Endothelial cell of umbilical vein (primary cell): ENCODE data around the gene CLIC6. TPM values are rescaled to one million over a fixed set of nuclear protein-coding genes. Genes with fewer than 3 reads are reported as not detected.

ENCODE experiments used
- BruUV-seq: library from RNA; stranded (reverse); fragments of 400-500 nt; replicated peaks from 2 replicates; lab custom pipeline; 2021; lab: Mats Ljungman, UMichigan
- CTCF ChIA-PET: fragments of 300-600, 350-600 bp; sonication (Branson Sonifier 250); formaldehyde crosslinking; loops from one replicate; lab custom pipeline; 2021; ENCODE audit warnings: antibody characterized with exemption, inconsistent platforms; lab: Charles Lee
- POLR2A ChIA-PET: fragments of 300-600, 350-600 bp; sonication (Branson Sonifier 250); formaldehyde crosslinking; loops from one replicate; lab custom pipeline; 2021; ENCODE audit warnings: antibody characterized with exemption, inconsistent platforms; lab: Charles Lee
- DNase-seq: peaks from one replicate; pipeline ENCODE4 v3.0.0-alpha.2; 2011; ENCODE audit warnings: low read depth, low spot score
- FAIRE-seq: peaks from 2 replicates; lab custom pipeline; 2011; peaks lifted over from hg19 to GRCh38; lab: Jason Lieb, UNC
- H2AFZ ChIP-seq: 2 replicates; pipeline ENCODE4 v1.6.0; 2012; ENCODE audit warnings: low read depth, low read length, control low read depth, inconsistent platforms
- H3K27ac ChIP-seq: 2 replicates; pipeline ENCODE4 v1.5.1; 2011; ENCODE audit warnings: low read depth, mild to moderate bottlenecking, control low read depth, low read length, moderate library complexity; ENCODE audit not compliant: insufficient read depth
- H3K27me3 ChIP-seq, 2 experiments: 2 replicates each; pipeline versions ENCODE4 v1.6.0 to v1.6.1; 2011; ENCODE audit warnings: low read length in 2 of 2, mixed read lengths in 1 of 2; ENCODE audit not compliant: control insufficient read depth in 2 of 2, insufficient read depth in 2 of 2
- H3K36me3 ChIP-seq, 2 experiments: 2 replicates in 1 of 2; 3 replicates in 1 of 2; pipeline ENCODE4 v1.5.1; 2011; ENCODE audit warnings: low read length in 2 of 2, mild to moderate bottlenecking in 1 of 2, moderate library complexity in 1 of 2; ENCODE audit not compliant: control insufficient read depth in 2 of 2, insufficient read depth in 2 of 2; ENCODE audit errors: extremely low read depth in 1 of 2
- H3K4me1 ChIP-seq: 3 replicates; pipeline ENCODE4 v1.5.1; 2011; ENCODE audit warnings: mild to moderate bottlenecking, low read length; ENCODE audit not compliant: control insufficient read depth, insufficient read depth; ENCODE audit errors: extremely low read depth
- H3K4me2 ChIP-seq: 2 replicates; pipeline ENCODE4 v1.6.1; 2011; ENCODE audit warnings: low read length, control low read depth, mixed read lengths; ENCODE audit not compliant: insufficient read depth
- H3K4me3 ChIP-seq, 3 experiments: fragments of 200-600 bp in 1 of 3; sonication (generic), shearing (Covaris generic) in 1 of 3; replicated peaks in 1 of 3; 2 replicates each; pipeline ENCODE4 v1.5.1; 2011 to 2016; ENCODE audit warnings: control low read depth in 3 of 3, low read length in 3 of 3, mild to moderate bottlenecking in 2 of 3, inconsistent platforms in 1 of 3, low read depth in 1 of 3, moderate library complexity in 1 of 3; ENCODE audit not compliant: insufficient read depth in 1 of 3
- H3K79me2 ChIP-seq: 2 replicates; pipeline ENCODE4 v1.6.0; 2012; ENCODE audit warnings: low read length, inconsistent platforms; ENCODE audit not compliant: control insufficient read depth, insufficient read depth
- H3K9ac ChIP-seq: replicated peaks from 2 replicates; pipeline ENCODE3; 2011; ENCODE audit warnings: low read length, control low read depth; ENCODE audit not compliant: insufficient read depth; ENCODE audit errors: extremely low read depth
- H3K9me1 ChIP-seq: replicated peaks from 3 replicates; pipeline ENCODE4 v1.6.0; 2011; ENCODE audit warnings: mild to moderate bottlenecking, low read length; ENCODE audit not compliant: control insufficient read depth, insufficient read depth; ENCODE audit errors: extremely low read depth
- H3K9me3 ChIP-seq: replicated peaks from 2 replicates; pipeline ENCODE4 v1.5.1; 2012; ENCODE audit warnings: low read length, inconsistent platforms; ENCODE audit not compliant: control insufficient read depth, insufficient read depth
- H4K20me1 ChIP-seq: replicated peaks from 2 replicates; pipeline ENCODE3; 2011; ENCODE audit warnings: mild to moderate bottlenecking, low read length; ENCODE audit not compliant: control insufficient read depth, insufficient read depth; ENCODE audit errors: extremely low read depth
- CTCF ChIP-seq, 2 donors: IDR thresholded peaks; 1 replicate in 1 of 2; 2 replicates in 1 of 2; pipeline ENCODE4 v1.5.1; 2011; ENCODE audit warnings: low read length in 2 of 2, mild to moderate bottlenecking in 2 of 2, moderate library complexity in 2 of 2, control low read depth in 1 of 2, inconsistent platforms in 1 of 2, low read depth in 1 of 2; ENCODE audit not compliant: insufficient read depth in 1 of 2; ENCODE audit errors: extremely low read depth in 1 of 2
- EZH2 ChIP-seq: IDR thresholded peaks from 2 replicates; pipeline ENCODE4 v1.6.1; 2012; ENCODE audit warnings: borderline replicate concordance, low read depth, mild to moderate bottlenecking, moderate library complexity, low read length, inconsistent platforms; ENCODE audit not compliant: severe bottlenecking
- FOS ChIP-seq: IDR thresholded peaks from 2 replicates; pipeline ENCODE4 v1.6.1; 2011; ENCODE audit warnings: mild to moderate bottlenecking, low read length, moderate library complexity, borderline replicate concordance; ENCODE audit not compliant: insufficient read depth
- GATA2 ChIP-seq: IDR thresholded peaks from 2 replicates; pipeline ENCODE4 v1.7.0; 2011; ENCODE audit warnings: low read depth, mild to moderate bottlenecking, moderate library complexity, mixed read lengths, low read length; ENCODE audit not compliant: insufficient read length, insufficient read depth
- JUN ChIP-seq: IDR thresholded peaks from 2 replicates; pipeline ENCODE4 v1.6.1; 2011; ENCODE audit warnings: borderline replicate concordance, low read depth; ENCODE audit not compliant: insufficient read length, insufficient read depth
- MYC ChIP-seq: IDR thresholded peaks from one replicate; pipeline ENCODE4 v1.6.1; 2011; ENCODE audit warnings: mild to moderate bottlenecking, low read depth, low read length
- POLR2A ChIP-seq: IDR thresholded peaks from 2 replicates; pipeline ENCODE4 v1.6.1; 2012; ENCODE audit warnings: low read depth, mild to moderate bottlenecking, control low read depth, low read length
- POLR2AphosphoS5 ChIP-seq: IDR thresholded peaks from 2 replicates; pipeline ENCODE4 v1.6.1; 2012; ENCODE audit warnings: low read depth, mild to moderate bottlenecking, control low read depth, low read length, moderate library complexity; ENCODE audit not compliant: insufficient read depth
- dilution Hi-C: fragments of 300-500 bp; cut with MboI; formaldehyde crosslinking; loops from one replicate; pipeline ENCODE4 v1.15.0; 2019; ENCODE audit warnings: low sequenced_read_pairs; ENCODE audit not compliant: extremely low pct_ligation_motif_present
- intact Hi-C: fragments of 100-400 bp; cut with micrococcal nuclease; formaldehyde crosslinking; loops from one replicate; pipeline ENCODE4 v1.10.0; 2022
- polyA plus RNA-seq, 4 experiments: library from polyadenylated mRNA; depleted of rRNA in 3 of 4; stranded (reverse) in 3 of 4; unstranded in 1 of 4; fragments of >200 nt; gene quantifications; 2 replicates each; pipeline versions ENCODE4 v1.2.1 to v1.2.3, GENCODE V29; 2011 to 2012; ENCODE audit warnings: missing spikeins in 1 of 4
- total RNA-seq: library from RNA; stranded (reverse); gene quantifications from 2 replicates; pipeline ENCODE4 v1.2.3, GENCODE V29; 2021
- TF ChIP-seq, protein P1 (sequence below): IDR thresholded peaks from 2 replicates; pipeline ENCODE4 v1.6.1; 2011; ENCODE audit not compliant: insufficient read depth, insufficient read length

Gene CLIC6
- total and polyA plus RNA-seq, 2 donors (not counting 3 experiments of a cell fraction or from before 2014, with no cell fraction given): not detected

DNA sequence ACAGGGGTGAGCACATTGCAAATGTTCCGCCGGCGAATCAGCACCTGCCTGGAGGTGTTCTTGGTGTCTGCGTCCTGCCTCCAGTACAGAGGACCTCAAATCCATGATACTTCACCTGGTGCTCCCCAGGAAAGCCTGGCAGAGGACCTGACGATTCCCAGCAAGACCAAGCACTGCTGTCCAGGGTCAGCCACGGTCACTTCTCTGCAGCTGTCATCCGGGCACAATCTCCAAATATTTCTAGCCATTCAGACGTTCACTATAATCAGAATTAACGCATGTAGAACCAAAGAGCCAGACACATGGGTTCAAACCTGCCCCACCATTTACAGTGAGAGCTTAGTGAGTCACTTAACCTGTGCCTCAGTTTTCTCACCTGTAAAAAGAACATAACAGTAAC, 74.5 kb downstream of the CLIC6 start:
- Histone ChIP-seq H3K27ac (no peak overlapping the region), H3K36me3 (no peaks in the 10 kb centered on the region), H3K79me2 (no peaks in the 10 kb centered on the region), H3K4me1 (no peaks in the 10 kb centered on the region), H3K4me2 (no peak overlapping the region), H3K9me1 (no peaks in the 10 kb centered on the region), H2AFZ (no peak overlapping the region), H3K27me3 (peaks cover 15 to 23% of the 10 kb centered on the region in 2 experiments), H3K9ac (no peak overlapping the region), H3K9me3 (no peaks in the 10 kb centered on the region), H4K20me1 (no peaks in the 10 kb centered on the region), H3K4me3 (no peak overlapping the region)
- POLR2A ChIA-PET: no interaction called here
- TF ChIP-seq GATA2 (no peak), EZH2 (no peak), JUN (no peak), POLR2A (no peak)
- TF ChIP-seq, protein P1, sequence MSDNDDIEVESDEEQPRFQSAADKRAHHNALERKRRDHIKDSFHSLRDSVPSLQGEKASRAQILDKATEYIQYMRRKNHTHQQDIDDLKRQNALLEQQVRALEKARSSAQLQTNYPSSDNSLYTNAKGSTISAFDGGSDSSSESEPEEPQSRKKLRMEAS: no peak
- FAIRE-seq (no peak), DNase-seq (no peak)
- dilution Hi-C loops (no loop called here), intact Hi-C loops (no loop called here)
- BruUV-seq: no TSS peak
- CTCF ChIA-PET: interaction anchor here (0.7 to 5.8 kb wide), 4 partner anchors 143 to 1197 kb away, joined by 3 to 249 read pairs (median 86); no protein-coding TSS in a partner anchor

DNA sequence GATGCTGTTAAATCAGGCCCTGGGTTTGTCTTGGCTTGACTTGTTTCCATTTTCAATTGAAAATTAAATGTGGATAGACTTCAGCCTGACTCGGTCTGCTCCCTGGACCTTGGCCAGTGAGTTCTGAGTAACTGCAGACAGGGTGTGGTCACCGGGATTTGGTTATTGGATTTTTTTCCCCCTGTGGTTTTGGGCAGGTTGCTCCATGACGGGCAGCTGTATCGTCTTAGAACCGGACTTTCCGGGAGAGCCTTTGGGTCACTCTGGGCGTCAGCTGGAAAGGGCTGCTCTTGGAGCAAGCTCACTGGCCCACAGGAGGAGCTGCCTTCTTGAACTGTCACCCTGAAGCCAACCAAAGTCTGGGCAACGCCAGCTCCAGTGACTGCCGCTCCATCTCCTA, 75.0 kb downstream of the CLIC6 start:
- H3K4me2 ChIP-seq: no peak overlapping the region

More for the DNA sequence above, 75.0 kb downstream of the CLIC6 start:
- FAIRE-seq (no peak), DNase-seq (no peak)
- Histone ChIP-seq H3K4me3 (no peak overlapping the region), H3K27ac (no peak overlapping the region), H3K9me3 (no peaks in the 10 kb centered on the region), H3K27me3 (peaks cover 12 to 20% of the 10 kb centered on the region in 2 experiments), H3K4me1 (no peaks in the 10 kb centered on the region), H3K9ac (no peak overlapping the region), H3K9me1 (no peaks in the 10 kb centered on the region), H2AFZ (no peak overlapping the region), H4K20me1 (no peaks in the 10 kb centered on the region), H3K36me3 (no peaks in the 10 kb centered on the region), H3K79me2 (no peaks in the 10 kb centered on the region)
- dilution Hi-C loops: no loop called here
- no TSS peak for BruUV-seq
- CTCF ChIA-PET: interaction anchor here (0.7 to 5.8 kb wide), 5 partner anchors 110 to 1197 kb away, joined by 3 to 249 read pairs (median 18); no protein-coding TSS in a partner anchor
- POLR2A ChIA-PET: no interaction called here
- intact Hi-C loops: loop anchor here (2.0 kb wide), 1 partner anchor 1189 kb away; no protein-coding TSS in a partner anchor
- TF ChIP-seq CTCF (IDR thresholded peaks at IDR 0.05; ENCODE audit: extremely low read depth in 1 of 2, insufficient read depth in 1 of 2, low read depth in 1 of 2, low read length in 2 of 2) (no peak), GATA2 (no peak), MYC (no peak), EZH2 (no peak), POLR2AphosphoS5 (no peak), JUN (no peak), POLR2A (no peak), FOS (no peak)
- TF ChIP-seq, protein P1: no peak
